GM12878 (cell line): ENCODE results near the gene ARHGEF7. TPM values are rescaled to one million over a fixed set of nuclear protein-coding genes. Genes with fewer than 3 reads are reported as not detected.

ENCODE experiments used
- ATAC-seq: fragments of 200-7000 bp; cut with Tn5 transposase; 3 replicates; pipeline ENCODE4 v1.9.1; 2020; ENCODE audit warnings: mild to moderate bottlenecking, moderate library complexity
- BruUV-seq: library from RNA; stranded (reverse); fragments of 400-500 nt; replicated peaks from 2 replicates; lab custom pipeline; 2021; lab: Mats Ljungman, UMichigan
- CTCF ChIA-PET: fragments of 300-600 bp; sonication (Branson Sonifier 250); formaldehyde crosslinking; extraction: SDS; loops from one replicate; lab custom pipeline; 2021; ENCODE audit warnings: inconsistent platforms; lab: Yijun Ruan, JAX
- POLR2A ChIA-PET: fragments of 350-600 bp; formaldehyde crosslinking; extraction: SDS; loops from one replicate; lab custom pipeline; 2021; ENCODE audit warnings: inconsistent platforms; lab: Charles Lee
- RAD21 ChIA-PET: fragments of 300-600 bp; sonication (Branson Sonifier 250); formaldehyde crosslinking; loops from one replicate; lab custom pipeline; 2023; ENCODE audit warnings: antibody characterized with exemption; ENCODE audit not compliant: unreplicated experiment; lab: Charles Lee
- SMC1A ChIA-PET: fragments of 300-600 bp; sonication (Branson Sonifier 250); formaldehyde crosslinking; loops from one replicate; lab custom pipeline; 2023; ENCODE audit not compliant: unreplicated experiment, uncharacterized antibody; lab: Charles Lee
- DNase-seq: peaks from one replicate; pipeline ENCODE4 v3.0.0-alpha.2; 2011; ENCODE audit warnings: low read depth, low spot score
- FAIRE-seq: peaks from 3 replicates; lab custom pipeline; 2011; peaks lifted over from hg19 to GRCh38; lab: Jason Lieb, UNC
- H2AFZ ChIP-seq: 2 replicates; pipeline ENCODE4 v1.6.0; 2011; ENCODE audit warnings: low read depth, low read length, control low read depth; ENCODE audit not compliant: control insufficient read depth
- H3K27ac ChIP-seq: 2 replicates; pipeline ENCODE4 v1.5.1; 2011; ENCODE audit warnings: control low read depth; ENCODE audit not compliant: control insufficient read depth, insufficient read depth
- H3K27me3 ChIP-seq, 2 experiments: replicated peaks in 1 of 2; 2 replicates each; pipeline versions ENCODE4 v1.6.0 to v1.6.1; 2011; ENCODE audit warnings: low read length in 1 of 2; ENCODE audit not compliant: control insufficient read depth in 2 of 2, insufficient read depth in 2 of 2
- H3K36me3 ChIP-seq, 2 experiments: 2 replicates each; pipeline ENCODE4 v1.5.1; 2011; ENCODE audit warnings: low read length in 1 of 2; ENCODE audit not compliant: control insufficient read depth in 2 of 2, insufficient read depth in 2 of 2
- H3K4me1 ChIP-seq: 2 replicates; pipeline ENCODE4 v1.6.1; 2011; ENCODE audit warnings: mild to moderate bottlenecking, low read length, moderate library complexity, mixed read lengths; ENCODE audit not compliant: control insufficient read depth, insufficient read depth
- H3K4me2 ChIP-seq: 2 replicates; pipeline ENCODE4 v1.6.0; 2011; ENCODE audit warnings: control low read depth; ENCODE audit not compliant: control insufficient read depth, insufficient read depth
- H3K4me3 ChIP-seq: fragments of 200-600 bp; sonication (generic); 2 replicates; pipeline ENCODE4 v1.5.1; 2016
- H3K79me2 ChIP-seq: 2 replicates; pipeline ENCODE4 v1.6.0; 2011; ENCODE audit warnings: low read length; ENCODE audit not compliant: control insufficient read depth, insufficient read depth
- H3K9ac ChIP-seq: 2 replicates; pipeline ENCODE4 v1.8.0; 2011; ENCODE audit warnings: low read length, control low read depth, mixed read lengths; ENCODE audit not compliant: control insufficient read depth, insufficient read depth
- H3K9me3 ChIP-seq: replicated peaks from 3 replicates; pipeline ENCODE4 v1.5.1; 2011; ENCODE audit warnings: mild to moderate bottlenecking, low read length; ENCODE audit not compliant: control insufficient read depth, insufficient read depth
- H4K20me1 ChIP-seq: 2 replicates; pipeline ENCODE4 v1.6.0; 2011; ENCODE audit not compliant: control insufficient read depth, insufficient read depth
- EZH2 ChIP-seq: IDR thresholded peaks from 2 replicates; pipeline ENCODE4 v1.6.1; 2012; ENCODE audit warnings: low read depth, mild to moderate bottlenecking, control low read depth, inconsistent platforms, low read length, borderline replicate concordance; ENCODE audit not compliant: control insufficient read depth
- NFXL1 ChIP-seq: fragments of 450-650 bp; IDR thresholded peaks from 2 replicates; pipeline ENCODE4 v1.6.1; 2017; ENCODE audit warnings: antibody characterized with exemption, mild to moderate bottlenecking, borderline replicate concordance
- RUNX3 ChIP-seq: IDR thresholded peaks from 2 replicates; pipeline ENCODE4 v1.6.1; 2012; ENCODE audit warnings: low read length, inconsistent platforms
- SKIL ChIP-seq: fragments of 450-650 bp; IDR thresholded peaks from 2 replicates; pipeline ENCODE4 v1.6.1; 2017; ENCODE audit warnings: mild to moderate bottlenecking, low read depth, inconsistent platforms; ENCODE audit not compliant: poor library complexity, severe bottlenecking
- STAT1 ChIP-seq: fragments of 450-650 bp; conservative IDR thresholded peaks from 2 replicates; pipeline ENCODE4 v1.6.1; 2014; ENCODE audit warnings: antibody characterized with exemption, mild to moderate bottlenecking
- ZBTB4 ChIP-seq: fragments of 450-650 bp; formaldehyde crosslinking; IDR thresholded peaks from 2 replicates; pipeline ENCODE4 v1.4.0; 2022; ENCODE audit warnings: mild to moderate bottlenecking, moderate library complexity
- WGBS: methylation state at CpG from one replicate; pipeline ENCODE4 v1.1.6; 2016; ENCODE audit warnings: low lambda C conversion rate; ENCODE audit not compliant: insufficient replicate concordance, insufficient coverage; ENCODE audit errors: missing lambda C conversion rate; 5-methylcytosine and 5-hydroxymethylcytosine counted together
- in situ Hi-C: fragments of 300-500 bp; cut with MboI; formaldehyde crosslinking; loops from 9 replicates; pipeline ENCODE4 v1.14.3; 2018; ENCODE audit warnings: mixed read lengths
- intact Hi-C: fragments of 100-400 bp; cut with micrococcal nuclease; formaldehyde crosslinking; loops from one replicate; pipeline ENCODE4 v1.14.2; 2022; ENCODE audit not compliant: unreplicated experiment
- polyA plus RNA-seq, 11 experiments: library from polyadenylated mRNA; depleted of rRNA in 4 of 11; unstranded in 6 of 11; stranded (reverse) in 5 of 11; fragments of >200 nt; fragmentation: Nextera tagmentation in 4 of 11; fragmentation: Illumina TruSeq in 1 of 11; extraction: Ambion mirVana in 4 of 11; extraction: Trizol in 1 of 11; gene quantifications; 1 replicate in 1 of 11; 2 replicates in 10 of 11; pipeline versions ENCODE4 v1.2.1 to v1.2.3, GENCODE V29; 2011 to 2016; ENCODE audit warnings: inconsistent platforms in 2 of 11, missing spikeins in 2 of 11, low read depth in 1 of 11
- total RNA-seq, 4 experiments: library from RNA; depleted of rRNA in 3 of 4; stranded (reverse); fragments of >200 nt in 3 of 4; fragmentation: Illumina TruSeq in 1 of 4; extraction: Trizol in 1 of 4; gene quantifications; 2 replicates each; pipeline versions ENCODE4 v1.2.1 to v1.2.3, GENCODE V29; 2013 to 2021

The ARHGEF7 gene
- total and polyA plus RNA-seq, 10 of the 15 experiments (the other 5 are each of a cell fraction or from before 2014, with no cell fraction given) = 4.7 to 65.5 (median 36.6) TPM

- no peak for TF ChIP-seq SKIL
Observed at GRCh38 chr13:111116856-111117255, 1.7 kb downstream of the ARHGEF7 start (continued).

GRCh38 chr13:111117289-111117688 lies 2.2 kb downstream of the ARHGEF7 start:
- Histone ChIP-seq H3K4me1 (no peaks in the 10 kb centered on the region; the same call in 1 of the 2 replicates), H3K27ac (no peak overlapping the region), H3K27me3 (peaks cover 13 to 29% of the 10 kb centered on the region in 2 experiments), H2AFZ (no peak overlapping the region), H3K79me2 (no peaks in the 10 kb centered on the region), H4K20me1 (no peaks in the 10 kb centered on the region), H3K4me2 (no peak overlapping the region), H3K9ac (no peak overlapping the region), H3K4me3 (no peak overlapping the region), H3K9me3 (no peaks in the 10 kb centered on the region), H3K36me3 (no peaks in the 10 kb centered on the region)
- TF ChIP-seq RUNX3 (no peak), EZH2 (no peak)
- RAD21 ChIA-PET = no interaction called here
- DNase-seq (no peak), FAIRE-seq (no peak), ATAC-seq (no peak)
- SMC1A ChIA-PET = no interaction called here
- BruUV-seq = no TSS peak
- POLR2A ChIA-PET = no interaction called here
- CTCF ChIA-PET = interaction anchor here (1.3 kb wide), 1 partner anchor 10 kb away, joined by 3 read pairs; no protein-coding TSS in a partner anchor
- intact Hi-C loops = no loop called here
- 74% methylated on average over 5 of the region's 5 CpGs for WGBS
- in situ Hi-C loops = no loop called here

GRCh38 chr13:111117961-111118360 lies 2.9 kb downstream of the ARHGEF7 start:
- RAD21 ChIA-PET = no interaction called here
- H4K20me1 ChIP-seq = no peaks in the 10 kb centered on the region
- H2AFZ ChIP-seq = no peak overlapping the region
- in situ Hi-C loops = no loop called here
- intact Hi-C loops = no loop called here
- no peaks in the 10 kb centered on the region for H3K36me3 ChIP-seq
- DNase-seq (no peak), FAIRE-seq (no peak), ATAC-seq (no peak)
- TF ChIP-seq STAT1 = no peak
- no peak for TF ChIP-seq ZBTB4 (CRISPR knock-in tag)
- no peak for TF ChIP-seq NFXL1
- CTCF ChIA-PET = no interaction called here
- WGBS = 62% methylated on average over 10 of the region's 10 CpGs
- no peak overlapping the region for H3K9ac ChIP-seq
- no peaks in the 10 kb centered on the region for H3K79me2 ChIP-seq
- POLR2A ChIA-PET = no interaction called here
- no TSS peak for BruUV-seq
- no peak overlapping the region for H3K4me2 ChIP-seq
- no peaks in the 10 kb centered on the region; the same call in 1 of the 2 replicates for H3K4me1 ChIP-seq
- H3K27me3 ChIP-seq = peaks cover 13 to 28% of the 10 kb centered on the region in 2 experiments
- no peaks in the 10 kb centered on the region for H3K9me3 ChIP-seq
- SMC1A ChIA-PET = no interaction called here
- H3K4me3 ChIP-seq = no peak overlapping the region
- H3K27ac ChIP-seq = no peak overlapping the region
